Tibial nerve (tissue), 4 donors: Measurements from ENCODE around the gene MDH1B. TPM values are rescaled to one million over a fixed set of nuclear protein-coding genes. Genes with fewer than 3 reads are reported as not detected.
"Not testable (repeated sequence)": the region's sequence is repeated elsewhere in the genome, so short reads cannot be mapped to it uniquely, and the experiment has no call there.

Experiments used
- DNase-seq, 2 donors: peaks; one replicate each; pipeline ENCODE4 v3.0.0-alpha.2; 2019; ENCODE audit warnings: low spot score in 2 of 2
- H3K27ac ChIP-seq, 4 donors: fragments of 200-600 bp; sonication (generic) in 3 of 4; one replicate each; pipeline ENCODE4 v1.5.1; 2017 to 2019; ENCODE audit warnings: mild to moderate bottlenecking in 1 of 4
- H3K27me3 ChIP-seq, 2 donors: fragments of 200-600 bp; sonication (generic) in 1 of 2; one replicate each; pipeline versions ENCODE4 v1.5.1 to v1.6.0; 2017 to 2019
- H3K36me3 ChIP-seq, 3 donors: fragments of 200-600 bp; sonication (generic); one replicate each; pipeline ENCODE4 v1.5.1; 2018 to 2019
- H3K4me1 ChIP-seq, 4 donors: fragments of 200-600 bp; sonication (generic) in 3 of 4; one replicate each; pipeline ENCODE4 v1.5.1; 2017 to 2019
- H3K4me3 ChIP-seq, 4 donors: fragments of 200-600 bp; sonication (generic) in 3 of 4; one replicate each; pipeline ENCODE4 v1.5.1; 2017 to 2019; ENCODE audit warnings: mild to moderate bottlenecking in 1 of 4, moderate library complexity in 1 of 4
- H3K9me3 ChIP-seq, 4 donors: fragments of 200-600 bp; sonication (generic) in 3 of 4; one replicate each; pipeline ENCODE4 v1.5.1; 2017 to 2019
- EP300 ChIP-seq, 2 donors: sonication (generic); formaldehyde crosslinking; IDR thresholded peaks; one replicate each; pipeline ENCODE4 v1.6.1; 2017; ENCODE audit warnings: antibody characterized with exemption in 2 of 2, mild to moderate bottlenecking in 1 of 2
- POLR2A ChIP-seq, 2 donors: fragments of 450-650 bp; IDR thresholded peaks; one replicate each; pipeline ENCODE4 v1.6.1; 2017; ENCODE audit warnings: antibody characterized with exemption in 2 of 2, mild to moderate bottlenecking in 2 of 2, moderate library complexity in 2 of 2
- WGBS, 2 donors: methylation state at CpG; one replicate each; pipeline ENCODE4 v1.1.5; 2018; 5-methylcytosine and 5-hydroxymethylcytosine counted together
- total RNA-seq, 4 donors: library from RNA; depleted of rRNA; stranded (reverse); fragments of >200 nt; gene quantifications; one replicate each; pipeline ENCODE4 v1.1.0, GENCODE V29; 2016
- TF ChIP-seq, protein P1 (sequence below), 5 experiments: fragments of 200-600 bp in 3 of 5; fragments of 450-650 bp in 2 of 5; sonication (generic) in 3 of 5; IDR thresholded peaks; one replicate each; pipeline ENCODE4 v1.5.1; 2016 to 2019; ENCODE audit warnings: antibody characterized with exemption in 5 of 5, mild to moderate bottlenecking in 3 of 5, moderate library complexity in 2 of 5

The MDH1B gene
- 1 to 10 TPM in 2 of 4 donors, under 1 TPM in 1, not detected in 1; 0.63 to 2.4 (median 1.5) TPM for total RNA-seq

DNA sequence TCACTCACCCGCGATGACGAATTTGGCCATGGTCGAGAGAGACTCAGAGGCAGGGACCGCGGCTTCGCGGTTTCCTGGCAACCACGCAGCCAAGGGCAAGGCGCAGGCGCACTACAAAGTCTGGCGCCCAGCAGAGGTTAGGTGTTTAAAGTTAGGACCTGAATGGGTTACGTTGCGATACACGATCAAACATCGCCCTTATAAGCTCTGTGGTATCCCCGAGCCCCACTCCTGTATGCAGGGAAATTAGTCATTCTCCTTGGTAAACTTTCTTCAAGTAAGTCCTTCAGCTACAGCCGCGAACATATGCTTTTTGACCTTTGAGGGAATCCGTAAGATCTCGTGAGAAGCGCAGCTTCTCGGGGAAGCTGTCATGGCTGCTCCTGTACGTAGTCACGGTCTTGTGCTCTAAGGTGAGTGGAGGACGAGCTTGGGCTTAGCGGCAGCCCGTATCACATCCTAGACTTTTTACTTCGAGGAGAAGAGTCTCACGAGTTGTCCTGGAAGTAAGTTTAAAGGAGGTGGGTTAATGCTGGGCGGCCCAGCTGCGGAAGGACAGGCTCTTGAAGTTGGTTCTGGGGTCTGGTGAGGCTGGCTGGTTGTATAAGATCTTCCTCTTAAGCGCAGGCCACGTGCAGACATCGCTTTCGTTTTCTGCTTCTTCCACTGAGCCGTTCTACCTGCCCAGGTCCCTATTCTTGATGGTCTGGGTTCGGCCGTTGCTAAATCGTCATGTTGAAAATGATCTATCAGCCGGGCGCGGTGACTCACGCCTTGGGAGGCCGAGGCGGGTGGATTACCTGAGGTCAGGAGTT, at the start of gene MDH1B, which contains the start of gene FASTKD2:
TSS of gene MDH1B (minus strand) at position 87 of the 815 bp plus-strand sequence. CDS start at position 30, 57 bp downstream.
TSS of gene FASTKD2 (plus strand) at position 365 of the 815 bp plus-strand sequence. CDS start 1,088 bp downstream, outside the sequence.
- no peaks in the 10 kb centered on the region for H3K27me3 ChIP-seq
- H3K36me3 ChIP-seq: peaks cover 0 to 32% (median 0%) of the 10 kb centered on the region in 3 donors
- H3K4me1 ChIP-seq: peaks cover 0 to 44% (median 13%) of the 10 kb centered on the region in 4 donors
- peak within 1 kb of the TSS; percentile 43 to 82 (median 78) for H3K4me3 ChIP-seq
- 0 to 1% methylated on average over 40 to 42 of the region's 46 CpGs for WGBS, 2 donors
- TF ChIP-seq EP300 (IDR thresholded peaks at IDR 0.05) (peak; percentile 44 to 94), POLR2A (IDR thresholded peaks at IDR 0.05) (peak; percentile 33 to 52)
- TF ChIP-seq, protein P1, sequence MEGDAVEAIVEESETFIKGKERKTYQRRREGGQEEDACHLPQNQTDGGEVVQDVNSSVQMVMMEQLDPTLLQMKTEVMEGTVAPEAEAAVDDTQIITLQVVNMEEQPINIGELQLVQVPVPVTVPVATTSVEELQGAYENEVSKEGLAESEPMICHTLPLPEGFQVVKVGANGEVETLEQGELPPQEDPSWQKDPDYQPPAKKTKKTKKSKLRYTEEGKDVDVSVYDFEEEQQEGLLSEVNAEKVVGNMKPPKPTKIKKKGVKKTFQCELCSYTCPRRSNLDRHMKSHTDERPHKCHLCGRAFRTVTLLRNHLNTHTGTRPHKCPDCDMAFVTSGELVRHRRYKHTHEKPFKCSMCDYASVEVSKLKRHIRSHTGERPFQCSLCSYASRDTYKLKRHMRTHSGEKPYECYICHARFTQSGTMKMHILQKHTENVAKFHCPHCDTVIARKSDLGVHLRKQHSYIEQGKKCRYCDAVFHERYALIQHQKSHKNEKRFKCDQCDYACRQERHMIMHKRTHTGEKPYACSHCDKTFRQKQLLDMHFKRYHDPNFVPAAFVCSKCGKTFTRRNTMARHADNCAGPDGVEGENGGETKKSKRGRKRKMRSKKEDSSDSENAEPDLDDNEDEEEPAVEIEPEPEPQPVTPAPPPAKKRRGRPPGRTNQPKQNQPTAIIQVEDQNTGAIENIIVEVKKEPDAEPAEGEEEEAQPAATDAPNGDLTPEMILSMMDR (IDR thresholded peaks at IDR 0.05): peak in 1 of 5 experiments; percentile 11
- no peaks in the 10 kb centered on the region for H3K9me3 ChIP-seq
- peak; percentile 55 to 83 for DNase-seq
- H3K27ac ChIP-seq: peak within 1 kb of the TSS; percentile 21 to 88 (median 82)

DNA sequence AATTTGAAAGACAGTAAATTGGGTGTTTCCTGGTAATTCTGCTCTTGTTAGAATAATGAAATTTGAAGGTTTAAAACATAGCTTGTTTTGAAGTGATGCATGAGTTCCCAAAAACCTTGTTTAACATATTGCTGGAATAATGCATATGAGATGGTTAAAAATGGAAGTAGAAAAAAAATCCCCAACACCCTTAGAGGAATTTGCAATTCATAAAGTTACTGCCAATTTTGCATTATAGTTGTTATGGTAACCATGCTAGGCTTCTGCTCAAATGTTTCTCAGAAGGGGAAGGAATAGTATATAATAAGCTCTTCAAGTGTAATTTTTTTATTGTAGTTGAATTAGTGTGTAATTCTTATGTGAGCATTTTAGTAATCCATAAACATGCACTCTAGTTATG, 49.4 kb upstream of the MDH1B start:
- no peak overlapping the region for H3K27ac ChIP-seq
- DNase-seq: no peak
- H3K4me3 ChIP-seq: no peak overlapping the region
- peaks cover 0 to 7% (median 0%) of the 10 kb centered on the region in 4 donors for H3K9me3 ChIP-seq
- TF ChIP-seq EP300 (IDR thresholded peaks at IDR 0.05): no peak
- TF ChIP-seq POLR2A (IDR thresholded peaks at IDR 0.05): no peak
- TF ChIP-seq, protein P1 (IDR thresholded peaks at IDR 0.05): no peak
- H3K4me1 ChIP-seq: no peaks in the 10 kb centered on the region
- H3K27me3 ChIP-seq: no peaks in the 10 kb centered on the region
- H3K36me3 ChIP-seq: peaks cover 0 to 9% (median 0%) of the 10 kb centered on the region in 3 donors

DNA sequence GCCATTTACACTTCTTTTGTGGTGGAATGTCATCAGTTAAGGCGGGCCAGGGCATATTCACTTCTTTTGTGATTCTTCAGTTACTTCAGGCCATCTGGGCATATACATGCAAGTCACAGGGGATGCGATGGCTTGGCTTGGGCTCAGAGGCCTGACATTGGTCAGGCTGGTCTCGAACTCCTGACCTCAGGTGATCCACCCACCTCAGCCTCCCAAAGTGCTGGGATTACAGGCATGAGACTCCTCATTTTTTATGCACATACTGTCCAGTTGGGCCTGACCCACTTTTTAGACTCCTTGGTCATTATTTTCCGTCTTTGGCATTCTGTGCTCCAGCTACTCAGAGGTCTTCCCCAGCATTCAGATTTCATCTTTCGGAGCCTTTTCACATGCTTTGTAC, 47.3 kb upstream of the MDH1B start:
- 96% methylated on average over 5 of the region's 5 CpGs for WGBS, 2 donors
- not testable (repeated sequence) for H3K27ac ChIP-seq, H3K36me3 ChIP-seq

DNA sequence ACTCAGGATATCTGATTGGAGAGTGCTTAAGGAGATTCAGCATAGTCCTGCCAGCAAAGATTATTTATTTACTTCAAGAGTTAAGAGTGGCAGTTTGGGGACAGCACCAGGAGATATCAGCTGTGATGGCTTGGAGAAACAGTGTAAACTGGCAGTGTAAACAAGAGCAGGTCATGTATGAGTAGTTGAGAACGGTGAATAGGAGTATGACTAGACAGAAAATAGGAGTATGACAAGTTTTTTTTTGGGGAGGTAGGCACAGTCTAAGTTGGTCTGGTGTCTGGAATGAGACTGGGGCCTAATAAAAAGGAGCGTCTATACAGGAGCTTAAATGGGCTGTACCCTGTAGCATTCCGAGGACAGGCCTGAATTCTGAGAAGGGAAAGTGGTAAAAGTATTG, 42.5 kb upstream of the MDH1B start:
- not testable (repeated sequence) for DNase-seq, H3K36me3 ChIP-seq, H3K27me3 ChIP-seq, H3K27ac ChIP-seq, H3K9me3 ChIP-seq, H3K4me3 ChIP-seq
- H3K4me1 ChIP-seq: peaks cover 0 to 17% (median 0%) of the 10 kb centered on the region in 4 donors
- WGBS, 2 donors: 88 to 92% methylated on average over 3 of the region's 3 CpGs

More for the DNA sequence above, 47.3 kb upstream of the MDH1B start:
- not testable (repeated sequence) for H3K27me3 ChIP-seq, H3K4me1 ChIP-seq, H3K9me3 ChIP-seq, DNase-seq, H3K4me3 ChIP-seq

DNA sequence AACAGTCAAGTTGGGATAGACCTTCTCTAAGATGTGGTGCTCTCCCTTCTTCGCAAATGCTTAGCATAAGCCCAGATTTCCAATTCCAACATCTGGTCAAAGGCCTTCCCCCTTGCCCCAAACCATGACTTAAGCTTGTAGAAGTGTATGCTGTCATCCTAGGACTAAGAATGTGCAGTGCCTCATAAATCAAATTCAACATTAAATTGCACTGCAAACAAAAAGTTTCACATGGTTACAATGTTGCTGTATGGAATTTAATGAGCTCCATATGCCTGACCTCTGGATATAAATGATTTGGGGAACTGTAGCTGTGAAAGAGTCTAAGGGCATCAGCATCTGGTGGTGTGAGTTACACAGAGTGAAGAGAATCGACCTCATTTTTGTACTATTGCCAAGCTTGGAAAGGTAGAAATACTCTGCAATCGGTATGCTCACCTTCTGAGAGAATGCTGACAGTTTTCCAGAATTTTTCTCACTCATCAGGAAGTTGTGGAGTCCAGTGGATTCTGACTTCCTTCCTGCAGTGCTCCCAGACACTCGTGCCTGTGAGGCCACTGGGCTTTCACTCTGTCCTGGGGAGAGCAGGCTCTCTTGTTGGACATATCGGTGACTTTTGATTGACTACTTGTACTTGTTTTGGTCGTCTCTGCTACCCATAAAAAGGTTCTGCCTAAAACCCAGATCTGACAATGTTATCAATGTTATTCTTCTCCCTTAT, 40.9 kb upstream of the MDH1B start:
- no peaks in the 10 kb centered on the region for H3K27me3 ChIP-seq
- no peak for DNase-seq
- H3K9me3 ChIP-seq: no peaks in the 10 kb centered on the region
- WGBS, 2 donors: 53 to 57% methylated on average over 6 of the region's 6 CpGs
- no peaks in the 10 kb centered on the region for H3K36me3 ChIP-seq
- no peak overlapping the region for H3K4me3 ChIP-seq
- H3K27ac ChIP-seq: peak overlapping the region in 1 of 4 donors; percentile 75
- H3K4me1 ChIP-seq: peaks cover 0 to 22% (median under 1%) of the 10 kb centered on the region in 4 donors
- TF ChIP-seq, protein P1 (IDR thresholded peaks at IDR 0.05): no peak
- TF ChIP-seq EP300 (IDR thresholded peaks at IDR 0.05) (no peak), POLR2A (IDR thresholded peaks at IDR 0.05) (no peak)

DNA sequence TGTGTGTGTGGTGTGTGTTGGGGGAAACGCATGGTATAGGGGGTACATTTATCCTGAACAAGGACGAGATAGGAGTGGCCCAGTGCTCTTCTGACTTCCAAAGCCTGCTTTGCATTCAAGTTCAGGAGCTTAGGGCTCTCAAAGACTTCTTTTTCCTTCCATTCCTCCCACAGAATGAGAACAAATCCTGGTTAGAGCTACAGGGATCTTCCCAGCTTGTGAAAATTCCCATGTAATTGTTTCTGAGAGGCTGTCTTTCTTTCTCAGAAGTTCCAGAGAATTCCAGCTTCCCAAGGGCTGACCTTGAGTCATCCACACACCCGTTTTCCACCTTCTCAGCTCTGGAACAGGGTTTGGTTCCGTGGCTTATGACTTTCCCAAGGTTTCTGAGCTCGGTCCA, 39.2 kb upstream of the MDH1B start:
- peak; percentile 19 to 55 for TF ChIP-seq EP300 (IDR thresholded peaks at IDR 0.05)
- TF ChIP-seq, protein P1 (IDR thresholded peaks at IDR 0.05): no peak
- Histone ChIP-seq H3K27ac (peak overlapping the region in 2 of 4 donors; percentile 56 to 75), H3K4me3 (no peak overlapping the region), H3K27me3 (no peaks in the 10 kb centered on the region), H3K36me3 (no peaks in the 10 kb centered on the region), H3K4me1 (peaks cover 0 to 34% (median 5%) of the 10 kb centered on the region in 4 donors), H3K9me3 (no peaks in the 10 kb centered on the region)
- 25 to 46% methylated on average over 5 of the region's 5 CpGs for WGBS, 2 donors
- peak in 1 of 2 donors; percentile 23 for DNase-seq
